ENCODE results near the gene CLEC16A. TPM values are rescaled to one million over a fixed set of nuclear protein-coding genes. Genes with fewer than 3 reads are reported as not detected.
"Not testable (repeated sequence)": the region's sequence is repeated elsewhere in the genome, so short reads cannot be mapped to it uniquely, and the experiment has no call there.

CLEC16A gene
- total and polyA plus RNA-seq, 7 experiments from 2014 or later = 14.7 to 38.2 (median 31.8) TPM

DNA sequence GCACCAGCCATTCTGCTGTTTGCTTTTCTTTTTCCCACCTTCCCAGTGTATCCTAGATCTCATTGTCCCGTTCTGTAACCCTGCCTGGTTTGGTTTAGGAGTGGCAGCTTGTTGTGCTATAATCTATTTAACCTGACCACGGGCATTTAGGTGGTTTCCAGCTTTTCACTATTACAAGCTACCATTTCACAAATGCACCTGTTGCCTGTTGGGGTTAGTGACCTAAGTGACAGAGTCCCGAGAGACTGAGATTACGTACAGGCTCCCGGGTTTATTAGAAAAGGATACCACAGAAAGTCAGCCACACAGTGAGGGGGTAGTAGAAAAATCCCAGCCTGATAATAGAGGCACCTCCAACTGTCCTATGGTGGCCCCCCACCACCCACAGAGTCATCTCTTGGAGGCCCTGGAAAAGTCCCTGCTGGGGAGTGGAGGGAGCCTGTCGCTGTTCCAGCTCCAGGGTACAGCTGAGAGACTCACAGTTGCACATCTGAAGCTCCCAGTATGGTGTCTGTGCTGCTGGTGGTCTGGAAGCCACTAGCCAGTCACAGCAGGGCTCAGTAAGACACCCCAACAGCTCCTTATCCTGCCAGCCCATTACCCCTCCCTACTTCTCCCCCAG, 21.2 kb downstream of the CLEC16A start:
- peaks cover 15 to 67% (median 28%) of the 10 kb centered on the region in 7 donors for H3K4me1 Mint-ChIP-seq
- H3K4me3 Mint-ChIP-seq = peak overlapping the region in 1 of 10 donors; percentile 83
- no peak overlapping the region for H3K27ac ChIP-seq (ENCODE audit: low read depth, low read length)
- peaks cover 5 to 51% (median 6%) of the 10 kb centered on the region in 3 experiments for H3K36me3 ChIP-seq (ENCODE audit: control insufficient read depth in 2 of 3, insufficient read depth in 3 of 3, low read length in 3 of 3)
- peak overlapping the region in 8 of 9 donors; percentile 12 to 91 (median 48) for H3K27ac Mint-ChIP-seq
- no peaks in the 10 kb centered on the region for H3K9me3 Mint-ChIP-seq
- intact Hi-C loops (cut with micrococcal nuclease) = loop anchor here (2.0 kb wide), 4 partner anchors 291 to 1103 kb away; partner anchors contain the start of gene SOCS1 (in 1 of the 2)
- DNase-seq (peak in 1 of 9 donors; percentile 50), ATAC-seq (peak; percentile 14)
- CTCF ChIA-PET = interaction anchor here (1.0 to 4.0 kb wide), 10 partner anchors 11 to 1131 kb away, joined by 3 to 18 read pairs (median 6); partner anchors contain the start of gene SOCS1
- H3K27me3 Mint-ChIP-seq = no peaks in the 10 kb centered on the region
- POLR2A ChIA-PET = interaction anchor here (0.9 to 2.0 kb wide), 2 partner anchors 21 to 290 kb away, joined by 3 to 7 read pairs; partner anchors contain the start of genes CLEC16A and SOCS1
- H3K9me3 ChIP-seq (ENCODE audit: control insufficient read depth in 2 of 3, low read length in 3 of 3) = no peaks in the 10 kb centered on the region
- H3K36me3 Mint-ChIP-seq = peaks cover 0 to 41% (median 8%) of the 10 kb centered on the region in 5 donors
- no peaks in the 10 kb centered on the region for H3K27me3 ChIP-seq (ENCODE audit: control insufficient read depth in 2 of 2, insufficient read depth in 2 of 2, low read length in 2 of 2)
- no peak overlapping the region for H3K4me3 ChIP-seq (ENCODE audit: low read length)
- H3K4me1 ChIP-seq (ENCODE audit: control insufficient read depth in 2 of 2, insufficient read depth in 2 of 2, low read length in 2 of 2) = peaks cover 11 to 18% of the 10 kb centered on the region in 2 donors

DNA sequence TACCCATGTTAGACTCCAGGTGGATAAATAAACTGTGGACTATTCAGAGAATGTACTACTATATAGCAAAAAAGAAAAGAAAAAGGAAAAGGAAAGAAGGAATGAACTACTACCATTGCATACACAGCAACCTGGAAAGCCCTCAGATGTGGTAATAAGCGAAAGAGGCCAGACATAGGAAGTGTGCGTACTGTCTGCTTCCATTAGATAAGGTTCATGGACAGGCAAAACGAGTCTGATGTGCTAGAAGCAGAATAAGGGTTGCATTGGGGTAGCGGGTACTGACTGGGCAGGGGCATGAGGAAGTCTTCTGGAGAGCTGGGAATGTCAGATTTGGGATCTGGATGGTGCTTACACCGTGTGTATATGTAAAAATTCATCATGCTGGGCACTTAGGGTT, 21.8 kb downstream of the CLEC16A start:
- Mint-ChIP-seq H3K27ac (peak overlapping the region in 6 of 9 donors; percentile 12 to 91 (median 43)), H3K36me3 (peaks cover 0 to 42% (median 6%) of the 10 kb centered on the region in 5 donors), H3K27me3 (no peaks in the 10 kb centered on the region), H3K9me3 (no peaks in the 10 kb centered on the region), H3K4me3 (peak overlapping the region in 2 of 10 donors; percentile 4 to 26), H3K4me1 (peaks cover 14 to 71% (median 28%) of the 10 kb centered on the region in 7 donors)
- Histone ChIP-seq H3K36me3 (ENCODE audit: control insufficient read depth in 2 of 3, insufficient read depth in 3 of 3, low read length in 3 of 3) (peaks cover 5 to 51% (median 6%) of the 10 kb centered on the region in 3 experiments), H3K4me1 (ENCODE audit: control insufficient read depth in 2 of 2, insufficient read depth in 2 of 2, low read length in 2 of 2) (peaks cover 11 to 18% of the 10 kb centered on the region in 2 donors), H3K27me3 (ENCODE audit: control insufficient read depth in 2 of 2, insufficient read depth in 2 of 2, low read length in 2 of 2) (no peaks in the 10 kb centered on the region), H3K9me3 (ENCODE audit: control insufficient read depth in 2 of 3, low read length in 3 of 3) (no peaks in the 10 kb centered on the region), H3K27ac (ENCODE audit: low read depth, low read length) (no peak overlapping the region), H3K4me3 (ENCODE audit: low read length) (no peak overlapping the region)
- CTCF ChIA-PET = interaction anchor here (1.3 kb wide), 1 partner anchor 289 kb away, joined by 3 read pairs; no protein-coding TSS in a partner anchor
- DNase-seq (no peak), ATAC-seq (no peak)
- intact Hi-C loops (cut with micrococcal nuclease) = no loop called here
- POLR2A ChIA-PET = no interaction called here

DNA sequence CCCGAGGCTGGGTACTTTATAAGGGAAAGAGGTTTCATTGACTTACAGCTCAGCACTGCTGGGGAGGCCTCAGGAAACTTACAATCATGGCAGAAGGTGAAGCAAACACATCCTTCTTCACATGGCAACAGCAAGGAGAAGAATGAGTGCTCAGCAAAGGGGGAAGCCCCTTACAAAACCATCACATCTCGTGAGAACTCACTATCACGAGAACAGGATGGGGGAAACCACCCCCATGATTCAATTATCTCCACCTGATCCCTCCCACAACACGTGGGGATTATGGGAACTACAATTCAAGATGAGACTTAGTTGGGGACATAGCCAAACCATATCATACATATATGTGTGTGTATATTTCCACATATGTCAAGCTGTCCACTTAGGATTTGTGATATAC, 22.2 kb downstream of the CLEC16A start:
- peaks cover 13 to 76% (median 28%) of the 10 kb centered on the region in 7 donors for H3K4me1 Mint-ChIP-seq
- peak overlapping the region in 1 of 10 donors; percentile 26 for H3K4me3 Mint-ChIP-seq
- CTCF ChIA-PET = interaction anchor here (2.4 kb wide), 1 partner anchor 331 kb away, joined by 9 read pairs; no protein-coding TSS in a partner anchor
- Histone ChIP-seq H3K36me3 (ENCODE audit: control insufficient read depth in 2 of 3, insufficient read depth in 3 of 3, low read length in 3 of 3) (peaks cover 5 to 53% (median 6%) of the 10 kb centered on the region in 3 experiments), H3K4me1 (ENCODE audit: control insufficient read depth in 2 of 2, insufficient read depth in 2 of 2, low read length in 2 of 2) (peaks cover 11 to 18% of the 10 kb centered on the region in 2 donors)
- H3K27ac Mint-ChIP-seq = peak overlapping the region in 4 of 9 donors; percentile 23 to 69 (median 64)
- ATAC-seq; H3K9me3 Mint-ChIP-seq; H3K4me3 ChIP-seq (ENCODE audit: low read length); intact Hi-C loops (cut with micrococcal nuclease); H3K27ac ChIP-seq (ENCODE audit: low read depth, low read length); H3K27me3 ChIP-seq (ENCODE audit: control insufficient read depth in 2 of 2, insufficient read depth in 2 of 2, low read length in 2 of 2); H3K9me3 ChIP-seq (ENCODE audit: control insufficient read depth in 2 of 3, low read length in 3 of 3); POLR2A ChIA-PET; H3K27me3 Mint-ChIP-seq: not testable (repeated sequence)
- peaks cover 0 to 43% (median 9%) of the 10 kb centered on the region in 5 donors for H3K36me3 Mint-ChIP-seq
- DNase-seq = peak in 1 of 9 donors; percentile 22

DNA sequence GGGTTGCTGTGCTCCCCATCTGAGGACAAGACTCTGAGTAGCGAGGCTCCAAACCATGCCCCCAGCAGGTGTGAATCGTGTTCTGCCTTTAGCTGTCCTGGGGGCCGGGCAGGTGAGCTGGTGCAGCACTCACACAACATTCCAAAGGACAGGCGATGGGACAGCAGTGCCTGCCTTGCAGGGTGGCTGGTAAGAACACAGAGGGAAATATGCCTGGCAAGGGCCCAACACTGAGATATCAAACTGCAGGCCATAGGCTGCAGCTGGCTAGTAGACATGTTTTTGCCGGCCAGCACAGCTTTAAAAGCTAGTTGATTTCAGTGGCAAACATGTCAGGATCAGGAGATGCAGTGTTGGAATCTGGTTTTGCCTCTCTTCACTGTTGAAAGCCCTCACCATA, 23.6 kb downstream of the CLEC16A start:
- peaks cover 4 to 40% (median 11%) of the 10 kb centered on the region in 5 donors for H3K36me3 Mint-ChIP-seq
- no peaks in the 10 kb centered on the region for H3K9me3 Mint-ChIP-seq
- DNase-seq = no peak
- no peak overlapping the region for H3K4me3 Mint-ChIP-seq
- Histone ChIP-seq H3K27ac (ENCODE audit: low read depth, low read length) (no peak overlapping the region), H3K9me3 (ENCODE audit: control insufficient read depth in 2 of 3, low read length in 3 of 3) (no peaks in the 10 kb centered on the region), H3K4me1 (ENCODE audit: control insufficient read depth in 2 of 2, insufficient read depth in 2 of 2, low read length in 2 of 2) (peaks cover 11 to 18% of the 10 kb centered on the region in 2 donors), H3K36me3 (ENCODE audit: control insufficient read depth in 2 of 3, insufficient read depth in 3 of 3, low read length in 3 of 3) (peaks cover 0 to 45% (median 5%) of the 10 kb centered on the region in 3 experiments), H3K27me3 (ENCODE audit: control insufficient read depth in 2 of 2, insufficient read depth in 2 of 2, low read length in 2 of 2) (no peaks in the 10 kb centered on the region), H3K4me3 (ENCODE audit: low read length) (no peak overlapping the region)
- ATAC-seq = no peak
- H3K4me1 Mint-ChIP-seq = peaks cover 16 to 80% (median 38%) of the 10 kb centered on the region in 7 donors
- no peaks in the 10 kb centered on the region for H3K27me3 Mint-ChIP-seq
- intact Hi-C loops (cut with micrococcal nuclease) = no loop called here
- H3K27ac Mint-ChIP-seq = peak overlapping the region in 2 of 9 donors; percentile 30 to 39
- ChIA-PET POLR2A (no interaction called here), CTCF (interaction anchor here (1.2 to 6.4 kb wide), 5 partner anchors 289 to 429 kb away, joined by 3 to 29 read pairs (median 6); partner anchors contain the start of gene SOCS1)

DNA sequence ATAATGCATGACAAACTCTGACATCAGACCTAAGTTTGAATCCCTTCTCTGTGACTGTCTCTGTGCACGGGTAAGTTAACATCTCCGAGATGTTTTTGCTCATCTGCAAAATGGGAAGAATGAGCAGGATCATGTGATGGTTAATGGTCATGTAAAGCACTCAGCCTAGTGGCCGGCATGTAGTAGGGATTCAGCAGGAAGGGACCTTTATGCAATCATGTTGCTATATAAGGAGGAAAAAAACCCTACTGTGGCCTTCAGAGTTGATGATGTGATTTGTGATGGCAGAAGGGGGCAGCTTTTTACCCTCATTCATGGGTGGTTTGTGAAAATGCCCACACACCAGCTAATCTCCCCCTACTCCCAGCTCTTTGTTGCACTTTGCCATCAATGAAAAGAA, 24.1 kb downstream of the CLEC16A start:
- no peak for ATAC-seq
- H3K27me3 ChIP-seq (ENCODE audit: control insufficient read depth in 2 of 2, insufficient read depth in 2 of 2, low read length in 2 of 2) = no peaks in the 10 kb centered on the region
- Mint-ChIP-seq H3K4me3 (no peak overlapping the region), H3K9me3 (no peaks in the 10 kb centered on the region), H3K27ac (peak overlapping the region in 1 of 9 donors; percentile 65), H3K27me3 (no peaks in the 10 kb centered on the region), H3K36me3 (peaks cover 7 to 40% (median 15%) of the 10 kb centered on the region in 5 donors), H3K4me1 (peaks cover 14 to 80% (median 38%) of the 10 kb centered on the region in 7 donors)
- H3K9me3 ChIP-seq (ENCODE audit: control insufficient read depth in 2 of 3, low read length in 3 of 3) = no peaks in the 10 kb centered on the region
- no peak overlapping the region for H3K27ac ChIP-seq (ENCODE audit: low read depth, low read length)
- POLR2A ChIA-PET = interaction anchor here (1.3 kb wide), 1 partner anchor 287 kb away, joined by 3 read pairs; the partner anchor contains the start of gene SOCS1
- DNase-seq = no peak
- peaks cover 11 to 18% of the 10 kb centered on the region in 2 donors for H3K4me1 ChIP-seq (ENCODE audit: control insufficient read depth in 2 of 2, insufficient read depth in 2 of 2, low read length in 2 of 2)
- CTCF ChIA-PET = interaction anchor here (1.2 to 6.4 kb wide), 5 partner anchors 288 to 428 kb away, joined by 3 to 29 read pairs (median 6); partner anchors contain the start of gene SOCS1
- intact Hi-C loops (cut with micrococcal nuclease) = no loop called here
- peaks cover 0 to 43% (median under 1%) of the 10 kb centered on the region in 3 experiments for H3K36me3 ChIP-seq (ENCODE audit: control insufficient read depth in 2 of 3, insufficient read depth in 3 of 3, low read length in 3 of 3)
- no peak overlapping the region for H3K4me3 ChIP-seq (ENCODE audit: low read length)

DNA sequence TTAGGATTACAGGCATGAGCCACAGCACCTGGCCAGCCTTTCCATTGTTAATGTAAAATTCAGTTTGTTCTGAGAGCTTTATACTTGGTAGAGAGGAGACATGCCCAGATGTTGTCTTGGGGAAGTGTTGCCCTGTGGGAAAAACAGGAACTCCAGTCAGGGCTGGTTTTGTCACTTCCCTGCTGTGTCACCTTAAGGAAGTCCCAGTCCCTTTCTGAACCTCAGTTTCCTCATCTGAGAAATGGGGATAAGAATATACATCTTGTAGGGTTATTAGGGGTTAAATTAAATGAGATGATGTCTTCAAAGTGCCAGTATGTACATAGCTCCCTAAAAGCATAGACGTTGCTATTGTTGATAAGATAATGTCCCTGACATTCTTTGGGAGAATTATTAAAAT, 25.3 kb downstream of the CLEC16A start:
- no peak overlapping the region for H3K4me3 ChIP-seq (ENCODE audit: low read length)
- ATAC-seq = no peak
- intact Hi-C loops (cut with micrococcal nuclease) = loop anchor here in 1 of 2 donors (2.0 kb wide), 1 partner anchor 17 kb away; no protein-coding TSS in a partner anchor
- POLR2A ChIA-PET = interaction anchor here (0.6 to 1.3 kb wide), 2 partner anchors 286 to 945 kb away, joined by 3 read pairs; partner anchors contain the start of gene SOCS1
- Mint-ChIP-seq H3K27me3 (no peaks in the 10 kb centered on the region), H3K9me3 (no peaks in the 10 kb centered on the region), H3K36me3 (peaks cover 7 to 43% (median 17%) of the 10 kb centered on the region in 5 donors), H3K4me3 (no peak overlapping the region), H3K27ac (peak overlapping the region in 1 of 9 donors; percentile 32), H3K4me1 (peaks cover 8 to 76% (median 29%) of the 10 kb centered on the region in 7 donors)
- H3K27me3 ChIP-seq (ENCODE audit: control insufficient read depth in 2 of 2, insufficient read depth in 2 of 2, low read length in 2 of 2) = no peaks in the 10 kb centered on the region
- peaks cover 0 to 45% (median 0%) of the 10 kb centered on the region in 3 experiments for H3K36me3 ChIP-seq (ENCODE audit: control insufficient read depth in 2 of 3, insufficient read depth in 3 of 3, low read length in 3 of 3)
- peaks cover 5 to 11% of the 10 kb centered on the region in 2 donors for H3K4me1 ChIP-seq (ENCODE audit: control insufficient read depth in 2 of 2, insufficient read depth in 2 of 2, low read length in 2 of 2)
- no peaks in the 10 kb centered on the region for H3K9me3 ChIP-seq (ENCODE audit: control insufficient read depth in 2 of 3, low read length in 3 of 3)
- DNase-seq = no peak
- CTCF ChIA-PET = interaction anchor here (1.3 to 6.4 kb wide), 3 partner anchors 287 to 389 kb away, joined by 7 to 29 read pairs (median 9); partner anchors contain the start of gene SOCS1
- H3K27ac ChIP-seq (ENCODE audit: low read depth, low read length) = no peak overlapping the region
